Gastrocnemius medialis (tissue), 4 donors: Measurements from ENCODE around the gene KRTAP4-1. TPM values are rescaled to one million over a fixed set of nuclear protein-coding genes. Genes with fewer than 3 reads are reported as not detected.

Source experiments
- ATAC-seq, 2 donors: fragments of 150-250 bp; one replicate each; pipeline ENCODE4 v1.9.1; 2016
- DNase-seq, 2 donors: peaks; one replicate each; pipeline ENCODE4 v3.0.0-alpha.2; 2019
- H3K27ac ChIP-seq, 4 donors: fragments of 200-600 bp; sonication (generic); 1 replicate in 1 of 4; 2 replicates in 3 of 4; pipeline ENCODE4 v1.5.1; 2016 to 2018; ENCODE audit warnings: mild to moderate bottlenecking in 2 of 4, moderate library complexity in 1 of 4
- H3K27me3 ChIP-seq, 3 donors: fragments of 200-600 bp; sonication (generic) in 2 of 3; 1 replicate in 1 of 3; 2 replicates in 2 of 3; pipeline versions ENCODE4 v1.5.1 to v1.6.0; 2016 to 2019; ENCODE audit warnings: mild to moderate bottlenecking in 1 of 3, moderate library complexity in 1 of 3
- H3K36me3 ChIP-seq, 2 donors: fragments of 200-600 bp; sonication (generic) in 1 of 2; one replicate each; pipeline ENCODE4 v1.5.1; 2017 to 2018
- H3K4me1 ChIP-seq, 2 donors: fragments of 200-600 bp; sonication (generic) in 1 of 2; one replicate each; pipeline ENCODE4 v1.5.1; 2016 to 2017; ENCODE audit warnings: mild to moderate bottlenecking in 2 of 2
- H3K4me3 ChIP-seq, 4 donors: fragments of 200-600 bp; sonication (generic) in 3 of 4; 1 replicate in 1 of 4; 2 replicates in 3 of 4; pipeline ENCODE4 v1.5.1; 2016 to 2019; ENCODE audit warnings: mild to moderate bottlenecking in 2 of 4
- H3K9me3 ChIP-seq, 3 donors: fragments of 200-600 bp; sonication (generic) in 2 of 3; 1 replicate in 1 of 3; 2 replicates in 2 of 3; pipeline ENCODE4 v1.5.1; 2016 to 2019
- POLR2A ChIP-seq, 2 donors: fragments of 450-650 bp; IDR thresholded peaks; one replicate each; pipeline ENCODE4 v1.6.1; 2017; ENCODE audit warnings: antibody characterized with exemption in 2 of 2, mild to moderate bottlenecking in 2 of 2, moderate library complexity in 2 of 2
- in situ Hi-C, 4 donors: fragments of 200-750 bp; cut with MboI; loops; one replicate each; pipeline versions ENCODE4 v1.15.0 to v1.8.0; 2017; ENCODE audit warnings: low sequenced_read_pairs in 4 of 4
- intact Hi-C: fragments of 100-400 bp; cut with DNase I; formaldehyde crosslinking; loops from one replicate; pipeline ENCODE4 v1.15.1; 2023; ENCODE audit warnings: low total_unique reads
- total RNA-seq, 4 donors: library from RNA; depleted of rRNA; stranded (reverse); fragments of >200 nt; gene quantifications; one replicate each; pipeline versions ENCODE4 v1.1.0 to v1.2.3, GENCODE V29; 2016
- TF ChIP-seq, protein P1 (sequence below), 5 experiments: fragments of 450-650 bp in 3 of 5; fragments of 200-600 bp in 2 of 5; sonication (generic) in 2 of 5; IDR thresholded peaks in 4 of 5; conservative IDR thresholded peaks in 1 of 5; 1 replicate in 4 of 5; 2 replicates in 1 of 5; pipeline ENCODE4 v1.5.1; 2016 to 2019; ENCODE audit warnings: antibody characterized with exemption in 5 of 5, mild to moderate bottlenecking in 3 of 5, moderate library complexity in 3 of 5

The KRTAP4-1 gene
- total RNA-seq, 4 donors from 2014 or later = not detected

DNA sequence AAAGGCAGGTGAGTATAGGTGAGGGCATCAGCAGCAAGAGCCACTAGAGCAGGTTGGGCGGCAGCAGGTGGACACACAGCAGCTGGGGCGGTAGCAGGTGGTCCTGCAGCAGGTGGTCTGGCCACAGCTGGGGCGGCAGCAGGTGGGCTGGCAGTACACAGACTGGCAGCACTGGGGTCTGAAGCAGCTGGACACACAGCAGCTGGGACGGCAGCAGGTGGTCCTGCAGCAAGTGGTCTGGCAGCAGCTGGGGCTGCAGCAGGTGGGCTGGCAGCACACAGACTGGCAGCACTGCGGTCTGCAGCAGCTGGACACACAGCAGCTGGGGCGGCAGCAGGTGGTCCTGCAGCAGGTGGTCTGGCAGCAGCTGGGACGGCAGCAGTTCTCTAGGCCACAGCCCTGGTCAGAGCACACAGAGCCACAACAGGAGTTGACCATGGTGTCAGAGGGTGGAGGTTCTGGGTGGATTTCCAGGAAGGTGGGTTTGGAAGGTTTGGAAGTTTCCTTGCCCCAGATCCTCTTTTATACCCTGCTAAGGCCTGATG is 6.9 kb downstream of the KRTAP4-1 start, which contains the start of gene KRTAP4-2:
KRTAP4-2 (minus strand) TSS at position 495 of the 545 bp plus-strand sequence; CDS start at position 438, 57 bp downstream.
- H3K27ac ChIP-seq = no peak within 1 kb of the TSS
- no peaks in the 10 kb centered on the region for H3K36me3 ChIP-seq
- intact Hi-C loops = no loop called here
- TF ChIP-seq POLR2A (IDR thresholded peaks at IDR 0.05) = no peak
- TF ChIP-seq, protein P1, sequence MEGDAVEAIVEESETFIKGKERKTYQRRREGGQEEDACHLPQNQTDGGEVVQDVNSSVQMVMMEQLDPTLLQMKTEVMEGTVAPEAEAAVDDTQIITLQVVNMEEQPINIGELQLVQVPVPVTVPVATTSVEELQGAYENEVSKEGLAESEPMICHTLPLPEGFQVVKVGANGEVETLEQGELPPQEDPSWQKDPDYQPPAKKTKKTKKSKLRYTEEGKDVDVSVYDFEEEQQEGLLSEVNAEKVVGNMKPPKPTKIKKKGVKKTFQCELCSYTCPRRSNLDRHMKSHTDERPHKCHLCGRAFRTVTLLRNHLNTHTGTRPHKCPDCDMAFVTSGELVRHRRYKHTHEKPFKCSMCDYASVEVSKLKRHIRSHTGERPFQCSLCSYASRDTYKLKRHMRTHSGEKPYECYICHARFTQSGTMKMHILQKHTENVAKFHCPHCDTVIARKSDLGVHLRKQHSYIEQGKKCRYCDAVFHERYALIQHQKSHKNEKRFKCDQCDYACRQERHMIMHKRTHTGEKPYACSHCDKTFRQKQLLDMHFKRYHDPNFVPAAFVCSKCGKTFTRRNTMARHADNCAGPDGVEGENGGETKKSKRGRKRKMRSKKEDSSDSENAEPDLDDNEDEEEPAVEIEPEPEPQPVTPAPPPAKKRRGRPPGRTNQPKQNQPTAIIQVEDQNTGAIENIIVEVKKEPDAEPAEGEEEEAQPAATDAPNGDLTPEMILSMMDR (IDR thresholded peaks at IDR 0.05 in 4 of 5, conservative IDR thresholded peaks at IDR 0.05 in 1 of 5) = no peak
- in situ Hi-C loops = loop anchor here in 1 of 4 donors (25.0 kb wide), 1 partner anchor 90 kb away; the partner anchor contains the start of genes KRTAP4-7 and KRTAP4-8
- no peaks in the 10 kb centered on the region for H3K9me3 ChIP-seq
- H3K4me3 ChIP-seq = no peak within 1 kb of the TSS
- H3K4me1 ChIP-seq = no peaks in the 10 kb centered on the region
- H3K27me3 ChIP-seq = no peaks in the 10 kb centered on the region
- DNase-seq (no peak), ATAC-seq (no peak)

- no peak overlapping the region for H3K27ac ChIP-seq
- ATAC-seq (no peak), DNase-seq (no peak)
- in situ Hi-C loops (loop anchor here in 1 of 4 donors (25.0 kb wide), 1 partner anchor 90 kb away; the partner anchor contains the start of genes KRTAP4-7 and KRTAP4-8), intact Hi-C loops (no loop called here)
- no peaks in the 10 kb centered on the region for H3K36me3 ChIP-seq
- H3K4me3 ChIP-seq = no peak overlapping the region
- no peaks in the 10 kb centered on the region for H3K9me3 ChIP-seq
- no peak for TF ChIP-seq POLR2A (IDR thresholded peaks at IDR 0.05)
- TF ChIP-seq, protein P1 (IDR thresholded peaks at IDR 0.05 in 4 of 5, conservative IDR thresholded peaks at IDR 0.05 in 1 of 5) = no peak
- H3K27me3 ChIP-seq = no peaks in the 10 kb centered on the region
- H3K4me1 ChIP-seq = no peaks in the 10 kb centered on the region
These were observed 7.8 kb downstream of the KRTAP4-1 start for GRCh38 chr17:41176744-41177387.

DNA sequence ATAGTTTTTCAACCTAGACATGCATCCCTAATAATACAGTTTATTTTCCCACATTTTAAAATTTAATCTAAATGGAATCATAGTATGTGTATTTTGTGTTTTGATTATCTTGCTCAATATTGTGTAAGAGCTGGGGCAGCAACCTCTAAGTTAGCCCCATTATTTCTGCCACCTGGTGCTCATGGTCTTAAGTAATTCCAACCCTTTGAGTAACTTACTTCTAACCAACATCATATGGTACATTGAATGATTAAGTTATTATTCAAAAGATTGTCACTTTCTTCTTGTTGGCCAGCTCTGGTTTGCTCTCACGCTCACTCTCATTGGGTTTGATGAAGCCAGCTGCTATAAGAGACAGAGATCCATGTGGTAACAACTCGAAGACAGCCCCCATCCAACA is 12.8 kb downstream of the KRTAP4-1 start:
- in situ Hi-C loops = loop anchor here in 1 of 4 donors (25.0 kb wide), 1 partner anchor 90 kb away; the partner anchor contains the start of genes KRTAP9-6 and KRTAP9-9

GRCh38 chr17:41168121-41168520 is 16.6 kb downstream of the KRTAP4-1 start, which contains the start of gene KRTAP4-3:
Gene KRTAP4-3 (minus strand): TSS chr17:41168221. CDS start chr17:41168172, 49 bp downstream.
- intact Hi-C loops (no loop called here), in situ Hi-C loops (loop anchor here in 1 of 4 donors (25.0 kb wide), 1 partner anchor 94 kb away; the partner anchor contains the start of genes KRTAP9-6 and KRTAP9-9)
- Histone ChIP-seq H3K36me3 (no peaks in the 10 kb centered on the region), H3K9me3 (no peaks in the 10 kb centered on the region), H3K4me3 (no peak within 1 kb of the TSS), H3K4me1 (no peaks in the 10 kb centered on the region), H3K27ac (no peak within 1 kb of the TSS), H3K27me3 (no peaks in the 10 kb centered on the region)
- DNase-seq (no peak), ATAC-seq (no peak)
- TF ChIP-seq POLR2A (IDR thresholded peaks at IDR 0.05) = no peak
- TF ChIP-seq, protein P1 (IDR thresholded peaks at IDR 0.05 in 4 of 5, conservative IDR thresholded peaks at IDR 0.05 in 1 of 5) = no peak

More for the DNA sequence above, 12.8 kb downstream of the KRTAP4-1 start:
- no peak for DNase-seq
- Histone ChIP-seq H3K9me3 (no peaks in the 10 kb centered on the region), H3K27ac (no peak overlapping the region), H3K4me3 (no peak overlapping the region), H3K36me3 (no peaks in the 10 kb centered on the region), H3K27me3 (no peaks in the 10 kb centered on the region), H3K4me1 (no peaks in the 10 kb centered on the region)
- TF ChIP-seq, protein P1 (IDR thresholded peaks at IDR 0.05 in 4 of 5, conservative IDR thresholded peaks at IDR 0.05 in 1 of 5) = no peak
- no peak for TF ChIP-seq POLR2A (IDR thresholded peaks at IDR 0.05)
- intact Hi-C loops = no loop called here
- ATAC-seq = no peak
